ENCODE measurements around the gene ADAM8. TPM values are rescaled to one million over a fixed set of nuclear protein-coding genes. Genes with fewer than 3 reads are reported as not detected.
"Not testable (repeated sequence)": the region's sequence is repeated elsewhere in the genome, so short reads cannot be mapped to it uniquely, and the experiment has no call there.

The ADAM8 gene
- total RNA-seq, 2 donors from 2014 or later, result 7.0 to 9.0 TPM

GRCh38 chr10:133221756-133222155, 54.9 kb downstream of the ADAM8 start:
- intact Hi-C loops (cut with DNase I); DNase-seq (ENCODE audit: low spot score): not testable (repeated sequence)

- intact Hi-C loops (cut with DNase I), result no loop called here
- no peak for DNase-seq (ENCODE audit: low spot score)
These were observed 55.3 kb downstream of the ADAM8 start for GRCh38 chr10:133221331-133221730.

DNA sequence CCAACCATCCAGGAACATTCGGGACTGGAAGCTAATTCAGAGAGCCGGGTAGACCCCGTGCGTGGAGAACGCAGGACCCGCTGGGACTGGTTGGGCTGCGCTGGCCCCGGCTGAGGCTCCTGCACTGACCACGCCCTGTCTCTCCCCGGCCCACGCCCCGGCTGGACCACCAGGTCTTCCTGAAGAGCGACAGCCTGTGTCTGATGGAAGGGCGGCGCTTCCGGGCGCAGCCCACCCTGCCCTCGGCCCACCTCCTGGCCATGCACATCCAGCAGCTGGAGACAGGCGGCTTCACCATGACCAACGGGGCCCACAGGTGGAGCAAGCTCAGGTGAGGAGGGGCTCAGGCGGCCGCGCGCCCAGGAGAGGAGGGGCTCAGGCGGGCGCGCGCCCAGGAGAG, 56.9 kb downstream of the ADAM8 start:
- intact Hi-C loops (cut with DNase I), result no loop called here
- no peak for DNase-seq (ENCODE audit: low spot score)

- intact Hi-C loops (cut with DNase I), result no loop called here
These were observed 57.8 kb downstream of the ADAM8 start for GRCh38 chr10:133218891-133219290.

GRCh38 chr10:133217800-133218589, 58.7 kb downstream of the ADAM8 start:
- no peak for DNase-seq (ENCODE audit: low spot score)
- intact Hi-C loops (cut with DNase I), result no loop called here

More at GRCh38 chr10:133218891-133219290, 57.8 kb downstream of the ADAM8 start:
- no peak for DNase-seq (ENCODE audit: low spot score)

- no peak for DNase-seq (ENCODE audit: low spot score)
- intact Hi-C loops (cut with DNase I), result no loop called here
These were observed 59.9 kb downstream of the ADAM8 start for GRCh38 chr10:133216776-133217175.

GRCh38 chr10:133215586-133215985, 61.1 kb downstream of the ADAM8 start:
- intact Hi-C loops (cut with DNase I), result no loop called here

DNA sequence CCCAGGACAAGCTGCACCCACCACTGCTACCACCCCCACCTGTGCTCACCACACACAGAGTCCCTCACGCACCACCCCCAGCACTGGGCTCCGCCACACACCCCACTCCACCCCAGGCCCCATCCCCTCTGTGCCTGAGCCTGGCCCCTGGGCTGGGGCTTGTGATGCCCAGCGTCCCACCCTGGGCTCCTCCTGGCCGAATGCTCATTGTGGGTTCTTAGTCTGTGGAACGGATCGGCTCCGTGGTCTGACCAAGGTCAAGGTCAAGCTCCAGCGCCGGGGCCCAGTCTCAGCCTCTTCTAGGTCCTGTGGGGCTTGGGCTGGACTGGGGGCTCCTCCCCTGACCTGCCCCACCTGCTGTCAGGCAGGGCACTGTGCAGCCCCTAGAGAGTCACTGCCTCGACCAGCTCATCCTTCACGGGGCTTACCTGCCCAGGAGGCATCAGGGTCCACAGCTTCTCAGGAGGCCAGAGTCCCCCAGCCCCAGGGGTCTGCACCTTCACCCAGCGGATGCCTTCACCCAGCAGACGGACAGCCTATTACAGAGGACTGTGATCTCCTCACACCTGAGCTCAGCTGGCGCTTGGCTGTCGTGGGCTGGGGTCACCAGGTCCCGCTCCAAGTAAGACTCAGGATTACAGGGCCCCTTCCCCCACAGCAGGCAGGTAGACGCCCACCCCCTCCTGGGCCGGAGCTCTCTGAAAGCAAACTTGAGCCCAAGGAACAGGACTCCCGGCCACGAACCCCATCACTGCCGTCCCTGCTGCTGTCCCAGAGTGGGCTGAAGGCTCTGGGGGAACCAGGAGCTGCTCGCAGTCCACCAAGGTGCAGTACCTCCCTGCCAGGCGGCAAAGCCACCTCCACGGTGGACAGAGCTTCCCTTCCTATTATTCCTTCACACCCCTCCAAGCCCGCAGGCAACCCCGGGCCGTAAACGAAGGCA, 61.9 kb downstream of the ADAM8 start:
- DNase-seq (ENCODE audit: low spot score), result no peak
- intact Hi-C loops (cut with DNase I), result loop anchor here in 1 of 2 donors (5.0 kb wide), 1 partner anchor 1127 kb away; no protein-coding TSS in a partner anchor

More at GRCh38 chr10:133215586-133215985, 61.1 kb downstream of the ADAM8 start:
- DNase-seq (ENCODE audit: low spot score), result no peak

GRCh38 chr10:133213641-133214467, 62.8 kb downstream of the ADAM8 start:
- no peak for DNase-seq (ENCODE audit: low spot score)
- intact Hi-C loops (cut with DNase I), result loop anchor here in 1 of 2 donors (5.0 kb wide), 1 partner anchor 1127 kb away; no protein-coding TSS in a partner anchor

DNA sequence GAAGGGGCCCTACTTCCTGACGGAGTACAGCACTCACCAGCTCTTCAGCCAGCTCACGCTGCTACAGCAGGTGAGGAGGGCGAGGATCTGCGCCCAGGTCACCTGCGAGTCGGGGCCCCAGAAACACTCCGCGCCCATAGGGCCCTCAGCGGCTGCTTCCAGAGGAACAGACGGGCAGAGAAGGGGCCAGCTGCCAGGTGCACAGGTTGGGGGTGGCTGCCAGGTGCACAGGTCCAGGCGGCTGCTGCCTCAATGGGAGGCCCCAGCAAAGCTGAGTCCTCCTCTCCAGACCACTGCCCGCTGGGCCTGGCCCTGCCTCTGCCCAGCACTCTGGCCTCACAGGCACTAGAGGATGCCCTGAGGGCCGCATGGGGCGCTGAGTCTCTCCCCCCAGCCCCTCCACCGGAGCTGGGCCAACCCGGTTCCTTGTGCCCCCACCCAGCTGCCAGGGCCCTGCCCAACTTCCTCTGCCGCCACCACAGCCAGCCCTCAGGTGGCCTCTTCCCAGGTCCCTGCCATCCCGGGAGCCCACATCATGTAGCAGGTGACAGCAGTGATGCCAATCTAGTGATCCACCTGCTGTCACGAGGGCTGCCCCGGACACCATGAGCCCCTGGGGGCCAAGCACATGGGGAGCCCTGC, 63.7 kb downstream of the ADAM8 start:
- DNase-seq (ENCODE audit: low spot score), result no peak

More for the DNA sequence above, 63.7 kb downstream of the ADAM8 start:
- intact Hi-C loops (cut with DNase I), result loop anchor here in 1 of 2 donors (5.0 kb wide), 1 partner anchor 1126 kb away; no protein-coding TSS in a partner anchor

Small RNA genes lying within 50 kb of the gene (microRNA-seq; reads per million reads assigned to microRNA genes)
- 1.9 to 3.1 reads per million in 2 donors for gene MIR202 (ENCODE audit: borderline microRNAs expressed in 2 of 2)

Other genes starting within 250 kb of the ADAM8 start
- under 1 TPM; 0.10 to 0.56 TPM for gene ADGRA1, start 188.9 kb downstream of the ADAM8 start, total RNA-seq
- gene KNDC1, start 116.6 kb downstream of the ADAM8 start, total RNA-seq, result under 1 TPM; 0.33 to 0.37 TPM
- not detected for gene UTF1, start 46.7 kb downstream of the ADAM8 start, total RNA-seq
- gene VENTX, start 39.0 kb downstream of the ADAM8 start, total RNA-seq, result 1 to 10 TPM; 2.6 to 3.5 TPM
- gene TUBGCP2, start 32.0 kb upstream of the ADAM8 start, total RNA-seq, result 10 to 100 TPM; 35.7 to 36.0 TPM
- gene ZNF511, start 32.0 kb upstream of the ADAM8 start, total RNA-seq, result 10 to 100 TPM; 27.4 to 30.7 TPM
- not detected for gene CALY, start 60.0 kb upstream of the ADAM8 start, total RNA-seq
- gene PRAP1, start 70.5 kb upstream of the ADAM8 start, total RNA-seq, result not detected
- 10 to 100 TPM; 13.8 to 17.6 TPM for gene FUOM, start 81.2 kb upstream of the ADAM8 start, total RNA-seq
- gene ECHS1, start 96.5 kb upstream of the ADAM8 start, total RNA-seq, result 10 to 100 TPM; 38.8 to 47.3 TPM
- gene PAOX, start 102.4 kb upstream of the ADAM8 start, total RNA-seq, result 1 to 10 TPM; 2.8 to 3.5 TPM
- 10 to 100 TPM; 24.5 to 25.6 TPM for gene MTG1, start 117.3 kb upstream of the ADAM8 start, total RNA-seq
- under 1 TPM; 0.14 to 0.19 TPM for gene SPRN, start 147.8 kb upstream of the ADAM8 start, total RNA-seq
- gene SCART1, start 177.1 kb upstream of the ADAM8 start, total RNA-seq, result 1 to 10 TPM; 2.9 to 3.4 TPM

Measured in posterior vena cava (tissue), 2 donors.